BE2C (cell line): Measurements from ENCODE around the gene BACH2.

Source experiments
- DNase-seq: peaks from one replicate; pipeline ENCODE4 v3.0.0-alpha.2; 2020
- H3K27me3 ChIP-seq: fragments of 250-450 bp; sonication (Bioruptor Pico); 2 replicates; pipeline ENCODE4 v1.5.1; 2020; ENCODE audit warnings: mild to moderate bottlenecking
- H3K36me3 ChIP-seq: fragments of 250-450 bp; sonication (Bioruptor Pico); 2 replicates; pipeline ENCODE4 v1.5.1; 2020; ENCODE audit warnings: mild to moderate bottlenecking
- H3K4me1 ChIP-seq: fragments of 250-450 bp; sonication (Bioruptor Pico); 2 replicates; pipeline ENCODE4 v1.5.1; 2020
- H3K4me3 ChIP-seq: 2 replicates; pipeline ENCODE4 v1.5.1; 2011; ENCODE audit warnings: low read depth, low read length
- H3K9me3 ChIP-seq: fragments of 250-450 bp; sonication (Bioruptor Pico); 2 replicates; pipeline ENCODE4 v1.5.1; 2020
- TF ChIP-seq, protein P1 (sequence below): IDR thresholded peaks from 2 replicates; pipeline ENCODE4 v1.5.1; 2012; ENCODE audit warnings: mild to moderate bottlenecking, low read depth, low read length

Gene BACH2

DNA sequence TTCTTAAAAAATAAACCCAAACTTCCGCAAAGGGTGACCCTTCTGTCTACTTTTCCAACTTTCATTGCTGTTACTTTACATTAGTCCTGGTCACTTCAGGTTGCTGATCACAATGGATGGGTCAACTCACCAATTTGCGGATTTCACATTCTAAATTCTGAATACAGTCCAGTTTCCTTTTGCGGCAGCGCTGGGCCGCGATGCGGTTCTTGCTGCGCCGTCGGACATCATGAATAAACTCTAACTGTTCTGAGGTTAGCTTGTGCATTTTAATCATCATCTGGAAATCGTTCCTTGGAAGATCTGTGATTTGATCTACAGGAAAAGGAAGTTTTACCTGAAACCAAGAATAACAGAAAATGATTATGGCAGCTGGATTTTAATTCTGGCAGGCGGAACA, 358.6 kb downstream of the BACH2 start:
- Histone ChIP-seq H3K4me3 (no peak overlapping the region), H3K9me3 (no peaks in the 10 kb centered on the region), H3K36me3 (no peaks in the 10 kb centered on the region), H3K4me1 (no peaks in the 10 kb centered on the region), H3K27me3 (no peaks in the 10 kb centered on the region)
- TF ChIP-seq, protein P1, sequence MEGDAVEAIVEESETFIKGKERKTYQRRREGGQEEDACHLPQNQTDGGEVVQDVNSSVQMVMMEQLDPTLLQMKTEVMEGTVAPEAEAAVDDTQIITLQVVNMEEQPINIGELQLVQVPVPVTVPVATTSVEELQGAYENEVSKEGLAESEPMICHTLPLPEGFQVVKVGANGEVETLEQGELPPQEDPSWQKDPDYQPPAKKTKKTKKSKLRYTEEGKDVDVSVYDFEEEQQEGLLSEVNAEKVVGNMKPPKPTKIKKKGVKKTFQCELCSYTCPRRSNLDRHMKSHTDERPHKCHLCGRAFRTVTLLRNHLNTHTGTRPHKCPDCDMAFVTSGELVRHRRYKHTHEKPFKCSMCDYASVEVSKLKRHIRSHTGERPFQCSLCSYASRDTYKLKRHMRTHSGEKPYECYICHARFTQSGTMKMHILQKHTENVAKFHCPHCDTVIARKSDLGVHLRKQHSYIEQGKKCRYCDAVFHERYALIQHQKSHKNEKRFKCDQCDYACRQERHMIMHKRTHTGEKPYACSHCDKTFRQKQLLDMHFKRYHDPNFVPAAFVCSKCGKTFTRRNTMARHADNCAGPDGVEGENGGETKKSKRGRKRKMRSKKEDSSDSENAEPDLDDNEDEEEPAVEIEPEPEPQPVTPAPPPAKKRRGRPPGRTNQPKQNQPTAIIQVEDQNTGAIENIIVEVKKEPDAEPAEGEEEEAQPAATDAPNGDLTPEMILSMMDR: no peak
- DNase-seq: no peak

DNA sequence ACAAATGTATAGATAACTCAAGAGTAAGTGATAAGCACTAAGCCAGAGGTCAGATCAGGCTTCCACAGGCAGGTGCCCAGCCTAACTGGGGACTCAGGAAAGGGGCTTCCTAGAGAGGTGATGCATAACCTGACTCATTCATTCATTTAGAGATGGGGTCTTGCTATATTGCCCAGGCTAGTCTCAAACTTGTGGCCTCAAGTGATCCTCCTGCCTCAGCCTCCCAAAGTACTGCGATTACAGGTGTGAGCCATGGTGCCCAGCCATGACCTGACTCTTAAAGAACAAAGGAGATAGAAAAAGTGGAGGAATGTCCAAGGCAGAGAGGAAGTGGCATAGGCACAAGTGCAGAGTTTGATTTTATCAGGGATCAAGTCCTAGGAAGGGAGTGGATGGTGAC, 360.5 kb downstream of the BACH2 start:
- no peak for DNase-seq
- H3K36me3 ChIP-seq: no peaks in the 10 kb centered on the region
- H3K4me1 ChIP-seq: no peaks in the 10 kb centered on the region

DNA sequence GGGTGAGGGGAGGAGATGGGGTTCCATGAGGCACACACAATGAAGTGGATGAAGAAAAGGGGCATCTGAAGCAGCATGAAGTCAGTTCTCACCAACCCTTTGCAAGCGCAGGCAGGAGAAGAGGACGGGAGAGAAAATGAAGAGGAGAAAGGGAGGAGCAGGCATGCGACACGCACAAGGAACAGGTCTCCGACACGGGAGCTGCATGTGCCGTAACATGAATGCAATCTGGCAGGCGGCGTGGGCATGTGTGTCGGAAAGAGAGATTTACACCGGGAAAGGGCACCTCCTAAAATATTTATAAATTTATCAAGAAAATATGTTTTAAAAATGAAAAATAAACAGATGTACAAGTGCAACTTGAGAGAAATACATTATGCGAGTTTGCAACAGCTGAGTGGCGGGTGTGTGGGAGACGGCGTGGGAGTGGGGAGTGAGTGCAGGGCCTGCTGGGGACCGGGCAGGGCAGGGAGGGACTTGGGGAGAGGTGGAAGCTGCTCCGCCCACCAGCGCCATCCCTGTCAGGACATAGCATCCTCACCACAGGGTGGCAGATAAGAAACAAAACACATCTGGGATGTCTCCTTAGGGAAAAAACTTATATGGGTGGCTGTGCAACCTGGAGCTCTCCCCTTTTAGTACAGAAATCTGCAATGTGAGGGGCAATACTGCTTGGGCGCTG, 361.8 kb downstream of the BACH2 start:
- Histone ChIP-seq H3K36me3 (no peaks in the 10 kb centered on the region), H3K9me3 (no peaks in the 10 kb centered on the region), H3K4me3 (no peak overlapping the region), H3K4me1 (no peaks in the 10 kb centered on the region), H3K27me3 (no peaks in the 10 kb centered on the region)
- TF ChIP-seq, protein P1: no peak
- DNase-seq: no peak

More for the DNA sequence above, 360.5 kb downstream of the BACH2 start:
- TF ChIP-seq, protein P1: no peak
- no peaks in the 10 kb centered on the region for H3K9me3 ChIP-seq
- no peaks in the 10 kb centered on the region for H3K27me3 ChIP-seq
- no peak overlapping the region for H3K4me3 ChIP-seq

DNA sequence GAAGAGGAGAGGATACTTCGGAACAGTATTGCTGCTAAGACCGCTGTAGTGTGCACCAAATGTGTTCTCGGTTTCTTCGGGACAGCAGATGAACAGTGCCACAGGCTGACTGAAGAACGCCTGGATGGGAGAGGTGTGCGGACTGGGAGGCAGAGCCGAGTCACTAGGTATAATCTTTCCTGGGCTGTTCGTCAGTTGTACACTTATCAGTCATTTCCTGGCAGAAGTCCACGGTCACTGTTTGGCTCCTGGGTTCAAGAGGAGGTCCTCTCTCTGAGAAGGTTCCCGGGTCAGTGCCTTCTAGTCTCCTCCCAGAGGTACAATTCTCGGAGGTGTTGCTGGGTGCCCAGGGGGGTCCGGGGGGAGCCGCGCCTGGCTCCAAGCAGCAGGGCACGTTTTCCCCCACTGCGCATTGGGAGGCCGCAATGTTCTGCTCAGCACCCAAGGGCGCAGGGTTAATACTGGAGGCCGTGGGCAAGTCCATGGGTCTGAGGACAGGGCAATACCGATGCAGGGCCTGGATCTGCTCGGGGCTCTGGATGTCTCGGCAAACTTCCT, 364.3 kb downstream of the BACH2 start:
- Histone ChIP-seq H3K9me3 (no peaks in the 10 kb centered on the region), H3K27me3 (no peaks in the 10 kb centered on the region), H3K4me3 (no peak overlapping the region), H3K4me1 (no peaks in the 10 kb centered on the region), H3K36me3 (no peaks in the 10 kb centered on the region)
- TF ChIP-seq, protein P1: no peak
- no peak for DNase-seq

DNA sequence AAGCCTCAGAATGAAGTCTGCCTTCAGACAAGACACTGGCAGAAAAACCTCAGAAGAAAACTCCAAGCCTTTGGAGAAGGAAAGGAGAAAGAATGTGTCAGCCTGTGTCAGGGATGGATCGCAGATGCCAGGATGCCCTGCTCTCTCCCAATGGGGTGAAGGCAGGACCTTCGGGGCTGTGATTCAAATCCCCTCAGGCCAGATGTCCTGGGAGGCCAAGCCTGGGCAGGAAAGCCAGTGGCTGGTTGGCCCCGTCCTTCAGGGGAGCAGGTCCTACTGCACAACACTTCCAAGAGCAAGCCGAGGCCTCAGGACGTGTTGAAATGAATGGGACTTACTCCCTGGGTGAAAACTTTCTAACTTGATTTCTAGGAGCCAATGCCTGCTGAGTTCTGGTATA, 365.9 kb downstream of the BACH2 start:
- Histone ChIP-seq H3K4me1 (no peaks in the 10 kb centered on the region), H3K36me3 (no peaks in the 10 kb centered on the region), H3K9me3 (no peaks in the 10 kb centered on the region), H3K4me3 (no peak overlapping the region), H3K27me3 (no peaks in the 10 kb centered on the region)
- no peak for DNase-seq
- TF ChIP-seq, protein P1: no peak

DNA sequence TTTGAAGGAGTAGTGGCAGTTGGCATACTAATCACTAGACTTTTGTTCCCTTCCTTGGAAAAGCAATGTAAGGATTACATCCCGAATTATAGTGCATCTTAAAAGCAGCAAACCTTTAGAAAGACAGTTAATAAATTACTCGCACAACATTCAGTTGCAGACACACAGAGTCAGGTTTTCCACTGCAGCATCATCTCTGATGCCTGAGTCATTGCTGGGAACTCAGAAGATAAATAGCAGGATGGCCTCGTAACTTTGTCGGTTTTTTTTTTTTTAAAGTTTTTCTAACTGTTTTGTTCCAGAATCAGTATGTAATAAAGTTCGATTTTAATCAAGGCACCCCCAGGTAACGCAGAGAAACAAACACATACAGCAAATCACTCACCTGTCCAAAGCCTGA, 368.0 kb downstream of the BACH2 start:
- no peak overlapping the region for H3K4me3 ChIP-seq
- DNase-seq: no peak

More for the DNA sequence above, 368.0 kb downstream of the BACH2 start:
- no peaks in the 10 kb centered on the region for H3K36me3 ChIP-seq
- TF ChIP-seq, protein P1: no peak
- H3K4me1 ChIP-seq: no peaks in the 10 kb centered on the region
- no peaks in the 10 kb centered on the region for H3K27me3 ChIP-seq
- H3K9me3 ChIP-seq: no peaks in the 10 kb centered on the region
